HEK293 (cell line): ENCODE data around the gene HOXB1.

ENCODE experiments used
- CTCF ChIA-PET: fragments of 350-600 bp; formaldehyde crosslinking; extraction: SDS; loops from one replicate; lab custom pipeline; 2021; ENCODE audit warnings: antibody characterized with exemption; lab: Yijun Ruan, JAX
- POLR2A ChIA-PET: fragments of 300-600 bp; formaldehyde crosslinking; extraction: SDS; loops from one replicate; lab custom pipeline; 2020; ENCODE audit warnings: antibody characterized with exemption, inconsistent platforms; lab: Yijun Ruan, JAX
- H3K27ac ChIP-seq: fragments of 200-500 bp; sonication (Bioruptor generic); 2 replicates; pipeline ENCODE4 v1.5.1; 2014; ENCODE audit warnings: low read depth, low read length, control low read depth, inconsistent platforms; ENCODE audit errors: extremely low read depth
- H3K36me3 ChIP-seq, 2 experiments: fragments of 200-500 bp in 1 of 2; sonication (Bioruptor generic) in 1 of 2; 1 replicate in 1 of 2; 2 replicates in 1 of 2; pipeline ENCODE4 v1.5.1; 2014 to 2017; ENCODE audit warnings: inconsistent platforms in 2 of 2, low read length in 2 of 2; ENCODE audit not compliant: control insufficient read depth in 2 of 2, insufficient read depth in 1 of 2
- H3K4me1 ChIP-seq: fragments of 200-500 bp; sonication (Bioruptor generic); 2 replicates; pipeline ENCODE4 v1.5.1; 2014; ENCODE audit warnings: mild to moderate bottlenecking, low read length, inconsistent platforms; ENCODE audit not compliant: control insufficient read depth, insufficient read depth
- H3K4me3 ChIP-seq: 2 replicates; pipeline ENCODE4 v1.5.1; 2011; ENCODE audit warnings: low read depth, mild to moderate bottlenecking, control low read depth, low read length, moderate library complexity
- H3K9me3 ChIP-seq: fragments of 200-500 bp; sonication (Bioruptor generic); 2 replicates; pipeline ENCODE4 v1.5.1; 2014; ENCODE audit warnings: low read depth, low read length, inconsistent platforms; ENCODE audit not compliant: control insufficient read depth, insufficient read depth
- ATF2 ChIP-seq: fragments of 450-650 bp; formaldehyde crosslinking; IDR thresholded peaks from 2 replicates; pipeline ENCODE4 v1.5.1; 2016; ENCODE audit warnings: missing biosample characterization, missing genetic modification characterization, low read depth
- HOXA7 ChIP-seq: sonication (generic); formaldehyde crosslinking; IDR thresholded peaks from 2 replicates; pipeline ENCODE4 v1.8.1; 2022; ENCODE audit warnings: missing genetic modification reagents, borderline replicate concordance
- KLF10 ChIP-seq: fragments of 450-650 bp; IDR thresholded peaks from 2 replicates; pipeline ENCODE4 v1.5.1; 2018; ENCODE audit warnings: missing biosample characterization, mild to moderate bottlenecking, missing genetic modification characterization
- OVOL3 ChIP-seq: fragments of 450-650 bp; formaldehyde crosslinking; IDR thresholded peaks from 2 replicates; pipeline ENCODE4 v1.5.1; 2016; ENCODE audit warnings: missing biosample characterization, missing genetic modification characterization
- PRDM6 ChIP-seq: fragments of 450-650 bp; formaldehyde crosslinking; IDR thresholded peaks from 2 replicates; pipeline ENCODE4 v1.5.1; 2017; ENCODE audit warnings: missing biosample characterization, missing genetic modification characterization
- WT1 ChIP-seq: fragments of 450-650 bp; formaldehyde crosslinking; IDR thresholded peaks from 2 replicates; pipeline ENCODE4 v1.5.1; 2016; ENCODE audit warnings: missing biosample characterization, missing genetic modification characterization
- ZBTB1 ChIP-seq: fragments of 450-650 bp; formaldehyde crosslinking; IDR thresholded peaks from 2 replicates; pipeline ENCODE4 v1.5.1; 2016; ENCODE audit warnings: missing biosample characterization, missing genetic modification characterization
- ZEB2 ChIP-seq: fragments of 450-650 bp; formaldehyde crosslinking; IDR thresholded peaks from 2 replicates; pipeline ENCODE4 v1.5.1; 2016; ENCODE audit warnings: missing biosample characterization, missing genetic modification characterization
- ZNF121 ChIP-seq: fragments of 450-650 bp; formaldehyde crosslinking; IDR thresholded peaks from 2 replicates; pipeline ENCODE4 v1.5.1; 2016; ENCODE audit warnings: missing biosample characterization, missing genetic modification characterization
- ZNF132 ChIP-seq: fragments of 450-650 bp; formaldehyde crosslinking; IDR thresholded peaks from 2 replicates; pipeline ENCODE4 v1.5.1; 2017; ENCODE audit warnings: missing biosample characterization, missing genetic modification characterization, borderline replicate concordance
- ZNF449 ChIP-seq: fragments of 450-650 bp; formaldehyde crosslinking; IDR thresholded peaks from 2 replicates; pipeline ENCODE4 v1.5.1; 2017; ENCODE audit warnings: missing biosample characterization, mild to moderate bottlenecking, missing genetic modification characterization, moderate library complexity
- ZNF513 ChIP-seq: fragments of 450-650 bp; IDR thresholded peaks from 2 replicates; pipeline ENCODE4 v1.5.1; 2018; ENCODE audit warnings: missing biosample characterization, missing genetic modification characterization
- ZNF585B ChIP-seq: fragments of 450-650 bp; formaldehyde crosslinking; IDR thresholded peaks from 2 replicates; pipeline ENCODE4 v1.5.1; 2016; ENCODE audit warnings: missing biosample characterization, missing genetic modification characterization
- ZNF792 ChIP-seq: fragments of 450-650 bp; formaldehyde crosslinking; IDR thresholded peaks from 2 replicates; pipeline ENCODE4 v1.5.1; 2016; ENCODE audit warnings: missing biosample characterization, missing genetic modification characterization
- TF ChIP-seq, protein P1 (sequence below): fragments of 450-650 bp; formaldehyde crosslinking; IDR thresholded peaks from 2 replicates; pipeline ENCODE4 v1.5.1; 2016; ENCODE audit warnings: missing biosample characterization, missing genetic modification characterization
- TF ChIP-seq, protein P2 (sequence below): fragments of 450-650 bp; formaldehyde crosslinking; IDR thresholded peaks from 2 replicates; pipeline ENCODE4 v1.5.1; 2016; ENCODE audit warnings: missing biosample characterization, missing genetic modification characterization

HOXB1 gene

GRCh38 chr17:48548523-48549280 is 17.9 kb upstream of the HOXB1 start:
- no peak overlapping the region for H3K4me3 ChIP-seq
- no peak for TF ChIP-seq ZNF513 (tag by site-specific recombination)
- TF ChIP-seq PRDM6 (tag by site-specific recombination), result peak; percentile 92
- 0 out of 2 replicates have a peak, but pooled peaks have one; percentile 13 for TF ChIP-seq KLF10 (tag by site-specific recombination)
- TF ChIP-seq, protein P1, sequence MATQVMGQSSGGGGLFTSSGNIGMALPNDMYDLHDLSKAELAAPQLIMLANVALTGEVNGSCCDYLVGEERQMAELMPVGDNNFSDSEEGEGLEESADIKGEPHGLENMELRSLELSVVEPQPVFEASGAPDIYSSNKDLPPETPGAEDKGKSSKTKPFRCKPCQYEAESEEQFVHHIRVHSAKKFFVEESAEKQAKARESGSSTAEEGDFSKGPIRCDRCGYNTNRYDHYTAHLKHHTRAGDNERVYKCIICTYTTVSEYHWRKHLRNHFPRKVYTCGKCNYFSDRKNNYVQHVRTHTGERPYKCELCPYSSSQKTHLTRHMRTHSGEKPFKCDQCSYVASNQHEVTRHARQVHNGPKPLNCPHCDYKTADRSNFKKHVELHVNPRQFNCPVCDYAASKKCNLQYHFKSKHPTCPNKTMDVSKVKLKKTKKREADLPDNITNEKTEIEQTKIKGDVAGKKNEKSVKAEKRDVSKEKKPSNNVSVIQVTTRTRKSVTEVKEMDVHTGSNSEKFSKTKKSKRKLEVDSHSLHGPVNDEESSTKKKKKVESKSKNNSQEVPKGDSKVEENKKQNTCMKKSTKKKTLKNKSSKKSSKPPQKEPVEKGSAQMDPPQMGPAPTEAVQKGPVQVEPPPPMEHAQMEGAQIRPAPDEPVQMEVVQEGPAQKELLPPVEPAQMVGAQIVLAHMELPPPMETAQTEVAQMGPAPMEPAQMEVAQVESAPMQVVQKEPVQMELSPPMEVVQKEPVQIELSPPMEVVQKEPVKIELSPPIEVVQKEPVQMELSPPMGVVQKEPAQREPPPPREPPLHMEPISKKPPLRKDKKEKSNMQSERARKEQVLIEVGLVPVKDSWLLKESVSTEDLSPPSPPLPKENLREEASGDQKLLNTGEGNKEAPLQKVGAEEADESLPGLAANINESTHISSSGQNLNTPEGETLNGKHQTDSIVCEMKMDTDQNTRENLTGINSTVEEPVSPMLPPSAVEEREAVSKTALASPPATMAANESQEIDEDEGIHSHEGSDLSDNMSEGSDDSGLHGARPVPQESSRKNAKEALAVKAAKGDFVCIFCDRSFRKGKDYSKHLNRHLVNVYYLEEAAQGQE (tag by site-specific recombination), result no peak
- TF ChIP-seq, all 188 proteins: peak for 2
- Histone ChIP-seq H3K27ac (peak overlapping the region; percentile 100), H3K36me3 (peaks cover 15 to 40% of the 10 kb centered on the region in 2 experiments), H3K4me1 (peaks cover 48% of the 10 kb centered on the region), H3K9me3 (no peaks in the 10 kb centered on the region)
- CTCF ChIA-PET, result interaction anchor here (0.6 to 3.1 kb wide), 4 partner anchors 9 to 50 kb away, joined by 3 to 15 read pairs (median 4); no protein-coding TSS in a partner anchor
- POLR2A ChIA-PET, result no interaction called here

DNA sequence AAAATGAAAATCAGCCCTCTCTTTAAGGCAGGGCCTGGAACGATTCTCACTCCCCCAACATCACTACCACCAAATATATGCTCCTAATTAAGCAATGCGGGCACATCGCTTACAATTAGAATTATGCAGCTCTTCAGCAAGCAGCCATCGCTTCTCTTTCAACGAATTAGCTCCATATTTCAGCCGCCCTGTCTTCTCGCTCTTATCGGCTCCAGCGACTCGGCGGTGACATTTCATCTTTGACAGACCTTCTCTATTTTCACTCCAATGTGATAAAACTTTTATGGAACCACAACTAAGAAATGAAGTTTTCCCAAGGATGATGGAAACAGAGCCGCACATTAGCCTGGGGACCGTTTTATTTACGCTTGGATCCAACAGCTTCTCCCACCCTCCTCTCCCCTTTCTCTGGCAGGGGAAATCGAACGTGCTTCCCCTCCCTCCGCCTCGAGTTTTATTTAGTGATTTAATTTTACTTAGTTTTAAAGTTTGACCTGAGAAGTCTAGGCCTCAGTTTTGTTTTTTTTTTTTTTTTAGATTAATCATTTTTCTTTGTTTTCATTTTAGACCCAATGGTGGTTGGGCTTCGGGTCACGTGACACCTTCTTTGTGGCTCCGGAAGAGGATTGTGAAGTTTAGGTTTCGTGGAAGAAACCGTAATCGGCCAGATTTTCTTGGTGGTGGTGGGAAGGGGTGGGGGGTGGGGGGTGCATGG is 17.2 kb upstream of the HOXB1 start:
- ChIA-PET POLR2A (interaction anchor here (1.2 to 1.8 kb wide), 4 partner anchors 9 to 45 kb away, joined by 3 to 6 read pairs (median 4); partner anchors contain the start of gene HOXB5), CTCF (interaction anchor here (0.5 to 3.1 kb wide), 11 partner anchors 10 to 440 kb away, joined by 3 to 15 read pairs (median 4); no protein-coding TSS in a partner anchor)
- Histone ChIP-seq H3K4me3 (no peak overlapping the region), H3K27ac (peak overlapping the region; percentile 100), H3K4me1 (peaks cover 48% of the 10 kb centered on the region), H3K36me3 (peaks cover 15 to 37% of the 10 kb centered on the region in 2 experiments), H3K9me3 (no peaks in the 10 kb centered on the region)
- peak; percentile 65; the same call in 1 of the 2 replicates for TF ChIP-seq OVOL3 (tag by site-specific recombination)
- no peak for TF ChIP-seq ZNF121 (tag by site-specific recombination)
- TF ChIP-seq ZNF449 (tag by site-specific recombination), result peak; percentile 98
- 0 out of 2 replicates have a peak, but pooled peaks have one; percentile 12 for TF ChIP-seq ZBTB1 (tag by site-specific recombination)
- no peak for TF ChIP-seq HOXA7 (CRISPR knock-in tag)
- no peak for TF ChIP-seq ZNF132
- TF ChIP-seq ZNF585B (tag by site-specific recombination), result no peak
- TF ChIP-seq, protein P2, sequence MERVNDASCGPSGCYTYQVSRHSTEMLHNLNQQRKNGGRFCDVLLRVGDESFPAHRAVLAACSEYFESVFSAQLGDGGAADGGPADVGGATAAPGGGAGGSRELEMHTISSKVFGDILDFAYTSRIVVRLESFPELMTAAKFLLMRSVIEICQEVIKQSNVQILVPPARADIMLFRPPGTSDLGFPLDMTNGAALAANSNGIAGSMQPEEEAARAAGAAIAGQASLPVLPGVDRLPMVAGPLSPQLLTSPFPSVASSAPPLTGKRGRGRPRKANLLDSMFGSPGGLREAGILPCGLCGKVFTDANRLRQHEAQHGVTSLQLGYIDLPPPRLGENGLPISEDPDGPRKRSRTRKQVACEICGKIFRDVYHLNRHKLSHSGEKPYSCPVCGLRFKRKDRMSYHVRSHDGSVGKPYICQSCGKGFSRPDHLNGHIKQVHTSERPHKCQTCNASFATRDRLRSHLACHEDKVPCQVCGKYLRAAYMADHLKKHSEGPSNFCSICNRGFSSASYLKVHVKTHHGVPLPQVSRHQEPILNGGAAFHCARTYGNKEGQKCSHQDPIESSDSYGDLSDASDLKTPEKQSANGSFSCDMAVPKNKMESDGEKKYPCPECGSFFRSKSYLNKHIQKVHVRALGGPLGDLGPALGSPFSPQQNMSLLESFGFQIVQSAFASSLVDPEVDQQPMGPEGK (tag by site-specific recombination), result peak; percentile 47
- peak; percentile 59 for TF ChIP-seq ZNF513 (tag by site-specific recombination)
- peak; percentile 44; the same call in 1 of the 2 replicates for TF ChIP-seq ATF2
- TF ChIP-seq WT1 (tag by site-specific recombination), result peak; percentile 84
- TF ChIP-seq ZEB2 (tag by site-specific recombination), result 0 out of 2 replicates have a peak, but pooled peaks have one; percentile 71
- no peak for TF ChIP-seq ZNF792 (tag by site-specific recombination)
